Measurements from ENCODE around the gene RTN4RL1. TPM values are rescaled to one million over a fixed set of nuclear protein-coding genes. Genes with fewer than 3 reads are reported as not detected.
"Not testable (repeated sequence)": the region's sequence is repeated elsewhere in the genome, so short reads cannot be mapped to it uniquely, and the experiment has no call there.

The RTN4RL1 gene
- total RNA-seq, 1 experiment from 2014 or later: 0.12 TPM

GRCh38 chr17:1906662-1907101 lies 118.5 kb downstream of the RTN4RL1 start:
- DNase-seq (ENCODE audit: extremely low read depth, low read depth): no peak

GRCh38 chr17:1905190-1905913 lies 119.8 kb downstream of the RTN4RL1 start:
- no peak for DNase-seq (ENCODE audit: extremely low read depth, low read depth)

DNA sequence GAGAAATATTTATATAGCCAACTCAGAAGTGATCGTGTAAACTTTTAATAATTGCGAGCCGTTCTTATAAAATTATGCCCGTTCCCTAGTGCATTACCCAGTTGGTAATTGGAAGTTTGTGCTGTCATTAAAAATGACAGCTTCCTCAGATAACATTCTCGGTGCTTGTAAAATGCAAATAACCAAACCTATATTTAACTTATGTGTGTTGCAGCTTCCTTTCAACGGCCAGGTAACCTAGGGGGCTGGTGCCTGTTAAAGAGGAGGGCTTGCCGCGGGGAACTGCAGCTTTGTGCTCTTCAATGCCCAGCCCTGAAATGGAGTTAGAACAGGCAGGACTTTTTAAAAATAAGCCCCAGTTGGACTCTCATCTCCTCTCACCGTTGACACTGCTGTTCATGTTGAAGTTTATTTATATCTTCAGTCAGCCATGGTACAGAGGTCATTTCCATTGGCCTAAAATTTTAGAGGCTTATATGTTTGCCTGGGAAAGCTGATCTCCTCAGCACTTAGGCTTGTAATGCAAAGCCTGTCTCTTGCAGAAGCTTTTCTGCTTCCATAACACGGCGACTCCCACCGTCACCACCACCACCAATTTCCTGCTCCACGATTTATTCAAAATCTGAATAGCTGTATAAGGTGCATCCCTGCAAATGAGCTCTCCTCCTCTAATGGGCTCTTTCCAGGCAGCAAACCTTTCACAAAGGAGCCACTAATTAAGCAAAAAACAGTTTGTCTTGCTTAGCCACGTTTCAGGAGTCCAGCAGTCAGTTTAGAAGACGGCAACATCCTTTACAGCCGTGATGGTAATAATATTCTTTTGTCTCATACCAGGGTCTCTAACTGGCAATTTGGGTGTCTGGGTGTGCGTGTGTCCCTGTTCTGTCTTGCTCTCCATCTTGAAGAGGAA lies 120.6 kb downstream of the RTN4RL1 start:
- DNase-seq (ENCODE audit: extremely low read depth, low read depth): no peak

GRCh38 chr17:1899403-1900000 lies 125.6 kb downstream of the RTN4RL1 start:
- DNase-seq (ENCODE audit: extremely low read depth, low read depth): no peak

- DNase-seq (ENCODE audit: extremely low read depth, low read depth): no peak
Observed at GRCh38 chr17:1898872-1899271, 126.3 kb downstream of the RTN4RL1 start.

DNA sequence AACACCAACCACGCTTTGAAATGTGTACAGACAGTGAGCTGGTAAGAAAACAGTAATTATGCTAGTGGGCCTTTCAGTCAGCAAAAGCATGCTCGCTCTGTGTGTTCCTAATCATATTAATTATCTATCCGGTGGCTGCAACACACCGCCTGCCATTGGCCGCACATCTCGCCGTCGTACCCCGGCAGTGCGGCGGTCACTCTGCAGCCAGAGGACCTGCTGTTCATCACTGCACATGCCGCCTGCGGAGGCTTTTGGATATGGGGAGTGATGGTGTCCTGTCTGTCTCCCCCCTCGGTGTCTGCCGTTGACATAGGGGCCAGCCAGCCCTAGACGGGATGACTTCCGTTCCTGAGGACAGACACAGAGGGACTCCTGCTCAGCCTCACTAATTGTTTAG lies 126.8 kb downstream of the RTN4RL1 start:
- DNase-seq (ENCODE audit: extremely low read depth, low read depth): no peak

DNA sequence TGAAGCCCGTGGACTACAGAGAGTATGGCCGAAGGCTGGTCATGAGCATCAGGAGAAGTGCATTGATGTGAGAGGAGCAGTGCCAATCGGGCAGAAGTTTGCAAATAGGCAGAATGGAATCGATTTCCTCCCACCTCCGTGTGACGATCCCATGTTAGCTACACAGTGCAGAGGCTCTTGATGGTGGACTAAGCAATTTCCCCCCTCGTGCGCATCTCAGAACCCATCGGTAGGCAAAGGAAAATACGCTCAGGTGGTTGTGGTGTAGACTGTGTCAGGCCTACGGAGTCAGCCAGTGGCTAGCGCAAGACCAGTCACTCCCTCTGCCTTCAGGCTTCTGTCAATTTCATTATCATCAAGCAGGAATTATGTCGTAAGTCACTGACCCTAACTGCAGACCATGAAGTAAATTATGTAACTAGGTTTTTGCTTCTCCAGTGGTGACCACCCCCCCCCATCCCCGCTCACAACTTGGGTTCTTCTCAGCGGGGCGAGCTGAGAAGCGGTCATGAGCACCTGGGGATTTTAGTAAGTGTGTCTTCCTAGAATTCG lies 128.0 kb downstream of the RTN4RL1 start:
- DNase-seq (ENCODE audit: extremely low read depth, low read depth): no peak

DNA sequence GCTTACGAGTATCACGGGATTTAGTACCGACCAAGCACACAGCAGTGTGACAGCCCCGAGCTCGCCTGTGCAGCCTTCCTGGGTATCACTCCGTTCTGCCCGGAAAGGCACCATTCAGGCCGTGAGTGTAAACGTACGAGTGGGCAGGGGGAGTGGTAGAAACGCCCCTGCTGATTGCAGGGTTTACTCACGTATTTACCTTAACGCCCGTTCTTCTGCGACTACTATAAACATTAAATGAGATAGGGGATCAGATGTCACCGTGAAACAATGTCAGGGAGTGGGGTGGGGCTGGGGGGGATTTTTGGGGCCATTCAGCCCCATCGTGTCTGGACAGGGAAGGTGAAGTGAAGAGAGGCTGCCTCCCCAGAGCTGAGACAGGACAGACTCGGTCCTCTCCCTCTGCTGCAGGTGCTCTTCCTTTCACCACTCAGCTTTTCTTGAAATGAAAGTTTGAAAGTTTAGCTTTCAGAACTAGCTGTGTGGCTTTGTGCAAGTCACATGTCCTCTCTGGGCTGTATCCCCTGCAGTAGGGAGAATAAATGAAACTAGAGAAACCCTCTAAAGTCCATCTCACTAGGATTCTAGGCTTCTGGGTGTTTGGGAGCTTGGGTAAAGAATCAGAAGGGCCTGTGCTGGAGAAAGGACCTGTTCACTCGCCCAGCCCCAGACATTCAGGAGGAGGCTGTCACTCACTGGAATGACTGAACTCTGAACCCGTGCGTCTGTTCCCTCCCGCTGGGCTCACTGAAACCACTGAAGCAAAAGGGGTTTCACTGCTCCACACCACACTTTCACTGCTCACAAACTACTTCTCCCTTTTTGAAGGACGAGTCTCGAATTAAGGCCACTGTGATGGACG lies 128.7 kb downstream of the RTN4RL1 start:
- DNase-seq (ENCODE audit: extremely low read depth, low read depth): no peak

GRCh38 chr17:1895479-1895878 lies 129.7 kb downstream of the RTN4RL1 start:
- DNase-seq (ENCODE audit: extremely low read depth, low read depth): not testable (repeated sequence)

- no peak for DNase-seq (ENCODE audit: extremely low read depth, low read depth)
Observed at GRCh38 chr17:1894753-1895339, 130.3 kb downstream of the RTN4RL1 start.

GRCh38 chr17:1890758-1891450 lies 134.2 kb downstream of the RTN4RL1 start:
- no peak for DNase-seq (ENCODE audit: extremely low read depth, low read depth)

- no peak for DNase-seq (ENCODE audit: extremely low read depth, low read depth)
Observed at GRCh38 chr17:1888741-1889140, 136.4 kb downstream of the RTN4RL1 start.

Small RNA genes within 50 kb of the gene (small RNA-seq; reads per million reads assigned to genes)
- gene AC090617.9: 0 reads per million in 2 experiments
- 0.29 to 3.7 reads per million in 2 experiments for gene MIR132
- gene MIR212: 0.25 to 5.2 reads per million in 2 experiments
- 0 reads per million in 2 experiments for gene OVCA2

Other genes with a start within 250 kb of the RTN4RL1 start
- 5.3 and 6.5 TPM in 2 replicates for gene SMYD4, start 195.4 kb downstream of the RTN4RL1 start, total RNA-seq (2014; rRNA removed; shearing (Covaris generic))
- gene RPA1, start 195.3 kb downstream of the RTN4RL1 start, total RNA-seq (2014; rRNA removed; shearing (Covaris generic)): 11.3 and 19.3 TPM in 2 replicates
- gene DPH1, start 4.8 kb upstream of the RTN4RL1 start, total RNA-seq (2014; rRNA removed; shearing (Covaris generic)): 33.7 and 34.5 TPM in 2 replicates
- gene OVCA2, start 16.7 kb upstream of the RTN4RL1 start, total RNA-seq (2014; rRNA removed; shearing (Covaris generic)): 47.3 and 60.4 TPM in 2 replicates
- gene HIC1, start 29.8 kb upstream of the RTN4RL1 start, total RNA-seq (2014; rRNA removed; shearing (Covaris generic)): 0.12 TPM in 2 replicates